ENCODE data around the gene PRKCQ.

GRCh38 chr10:6401558-6402348, 178.3 kb downstream of the PRKCQ start:
- TF ChIP-seq POLR2A (IDR thresholded peaks at IDR 0.05; ENCODE audit: low read length) (no peak), GATA1 (IDR thresholded peaks at IDR 0.05; ENCODE audit: low read depth, low read length) (no peak)

Data from erythroblast (primary cell).